Measurements from ENCODE around the gene PM20D2.
A peak's percentile ranks its signal among the peaks of the same experiment; 100 is the strongest.

PM20D2 gene

DNA sequence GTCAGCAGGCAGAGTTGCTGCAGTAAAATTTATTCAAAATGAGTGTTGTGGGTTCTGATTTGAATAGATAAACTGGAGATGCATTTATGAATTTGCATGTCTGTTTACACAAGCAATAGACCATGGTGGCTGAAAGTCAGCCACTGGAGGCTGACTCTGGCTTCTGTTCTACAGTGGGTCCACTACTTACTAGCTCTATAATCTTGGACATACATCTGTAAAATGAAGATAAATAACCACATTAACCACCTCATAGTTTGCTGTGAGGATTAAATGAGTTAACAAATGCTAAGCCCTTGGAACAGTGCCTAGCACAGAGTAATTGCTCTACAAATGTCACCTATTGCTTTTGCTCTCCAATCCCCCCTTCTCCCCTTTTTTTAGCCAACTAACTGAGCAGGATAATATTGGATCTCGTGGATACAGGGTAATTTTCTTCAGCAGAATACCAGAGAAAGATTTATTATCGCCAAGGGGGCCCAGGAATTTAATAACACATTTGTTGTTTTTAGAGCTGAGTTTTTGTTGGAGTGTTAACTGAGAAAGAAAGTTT is 1.4 kb upstream of the PM20D2 start:
- no peak for DNase-seq (ENCODE audit: low spot score)
- FAIRE-seq, result no peak

DNA sequence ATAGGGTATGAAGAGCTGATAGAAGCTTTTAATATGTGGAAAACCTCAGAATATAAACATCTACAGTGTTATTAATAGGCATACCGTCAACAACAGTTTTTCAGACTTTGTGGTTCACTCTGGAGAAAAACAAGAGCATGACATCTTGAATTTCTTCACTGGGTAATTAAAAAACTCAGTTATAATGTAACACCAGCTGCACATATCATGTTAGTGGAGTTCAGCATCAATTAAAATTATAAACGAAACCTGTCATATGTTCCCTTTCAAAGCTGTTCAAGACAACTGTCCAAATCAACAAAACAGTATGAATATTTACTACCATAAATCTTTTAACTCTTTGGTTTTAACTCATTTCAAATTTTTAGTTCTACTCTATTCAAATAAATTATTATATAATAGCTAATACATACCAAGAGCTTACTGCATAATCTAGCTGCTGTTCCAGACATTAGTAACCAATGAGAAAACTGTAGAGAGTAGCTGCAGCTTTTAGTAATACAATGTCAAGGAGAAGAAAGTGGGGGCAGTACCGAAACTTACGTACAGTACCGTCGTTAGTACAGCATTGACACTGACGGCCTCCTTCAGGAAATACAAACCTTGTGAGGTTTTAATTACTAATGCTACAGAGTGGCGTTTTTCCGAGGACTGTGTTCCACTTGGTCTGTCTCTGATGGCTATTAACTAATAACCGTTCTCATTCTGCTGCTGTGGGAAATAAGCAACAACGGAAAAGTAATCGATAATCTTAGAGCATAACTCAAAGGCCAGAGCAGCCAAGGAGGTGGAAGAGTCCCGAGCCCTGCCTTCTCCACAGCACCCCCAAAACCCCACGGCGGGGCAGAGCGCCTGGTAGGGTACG is 532 bp upstream of the PM20D2 start:
- DNase-seq (ENCODE audit: low spot score) (peak; percentile 16), FAIRE-seq (no peak)

DNA sequence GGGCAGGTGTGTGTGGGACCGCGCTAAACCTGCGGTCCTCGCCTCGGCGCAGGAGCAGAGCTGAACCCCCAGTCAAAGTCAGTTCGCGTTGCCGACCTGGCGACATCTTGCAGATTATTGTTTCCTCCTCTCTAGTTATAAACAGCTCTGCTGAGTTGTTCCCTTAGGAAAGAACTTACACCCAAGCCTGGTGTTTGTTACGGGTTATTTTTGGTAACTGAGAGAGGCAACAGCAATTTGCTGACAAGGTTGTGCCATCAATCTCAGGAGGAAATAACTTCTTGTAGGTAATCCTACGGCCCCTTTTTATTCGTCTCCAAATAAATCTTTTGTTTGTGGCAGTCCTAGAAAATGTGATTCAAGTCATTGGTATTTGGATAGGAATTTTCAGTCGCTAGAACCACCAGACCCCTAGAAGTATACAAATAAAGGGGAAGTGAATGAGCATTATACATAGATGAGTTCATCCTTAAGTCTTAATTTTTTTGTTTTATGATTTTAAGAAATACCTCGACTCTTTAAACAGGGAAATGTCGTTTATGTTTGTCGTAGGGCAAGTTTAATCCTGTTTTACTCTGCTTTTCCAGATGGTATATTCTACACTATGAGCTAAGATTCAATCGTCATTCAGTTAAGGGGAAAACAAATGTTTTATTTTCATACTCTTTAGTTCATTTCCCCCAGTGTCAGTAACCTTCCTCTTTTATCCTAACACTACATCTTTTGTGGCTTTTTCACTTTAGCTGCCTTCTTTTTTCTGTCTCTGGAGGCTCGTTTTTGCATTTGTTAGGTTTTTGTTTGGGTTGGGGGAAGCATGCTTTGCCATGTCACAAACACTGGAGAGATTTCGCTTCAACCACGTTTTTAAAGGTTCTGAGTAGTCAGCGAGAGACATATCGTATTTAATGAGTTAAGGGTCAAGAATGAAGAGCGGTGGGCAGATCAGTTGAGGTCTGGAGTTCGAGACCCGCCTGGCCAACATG is 1.2 kb downstream of the PM20D2 start:
- no peak for FAIRE-seq
- DNase-seq (ENCODE audit: low spot score), result peak; percentile 10

DNA sequence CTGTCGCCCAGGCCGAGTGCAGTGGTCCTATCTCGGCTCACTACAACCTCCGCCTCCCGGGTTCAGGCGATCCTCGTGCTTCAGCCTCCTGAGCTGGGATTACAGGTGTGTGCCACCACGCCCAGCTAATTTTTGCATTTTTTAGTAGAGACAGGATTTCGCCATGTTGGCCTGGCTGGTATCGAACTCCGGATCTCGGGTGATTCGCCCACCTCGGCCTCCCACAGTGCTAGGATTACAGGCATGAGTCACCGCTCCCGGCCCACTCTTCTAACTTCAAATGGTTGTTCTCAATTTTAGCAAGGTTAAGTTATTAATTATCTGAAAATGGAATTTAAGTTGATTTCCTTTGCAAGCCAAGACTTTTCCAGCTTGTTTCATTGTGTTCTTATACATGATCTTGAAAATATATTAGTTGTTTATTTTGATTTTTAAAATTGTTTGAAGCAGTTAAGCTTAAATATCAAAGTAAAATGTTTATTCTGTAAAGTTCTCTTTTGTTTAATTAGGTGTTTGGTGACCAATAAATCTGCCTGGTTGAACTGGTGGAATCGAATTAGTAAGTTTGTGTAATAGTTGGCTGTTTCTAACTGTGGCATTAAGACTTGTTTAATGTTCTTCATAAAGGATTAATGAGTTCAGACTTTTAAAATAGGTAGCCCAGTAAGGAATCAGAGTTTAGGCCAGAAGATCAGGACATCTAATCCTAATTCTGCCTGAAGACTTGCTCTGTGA is 2.3 kb downstream of the PM20D2 start:
- no peak for FAIRE-seq

DNA sequence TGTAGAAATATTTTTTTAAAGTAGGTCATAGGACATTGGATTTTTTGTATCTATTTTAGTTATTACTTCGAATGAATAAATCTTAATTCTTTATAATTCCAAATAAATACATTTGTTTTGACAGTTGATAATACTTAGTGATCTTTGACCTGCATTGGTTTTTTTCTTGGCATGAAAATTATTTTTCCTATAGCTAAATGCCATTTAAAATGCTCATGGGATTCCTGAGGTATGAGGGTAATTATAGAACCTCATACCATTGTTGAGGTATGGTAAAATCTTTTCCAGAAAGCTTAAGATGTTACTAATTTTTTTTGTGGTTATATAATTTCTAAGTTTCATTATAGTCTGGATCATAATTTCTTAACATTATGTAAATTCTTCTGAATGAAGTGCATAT is 8.3 kb downstream of the PM20D2 start:
- FAIRE-seq, result no peak
- DNase-seq (ENCODE audit: low spot score), result no peak

More for the DNA sequence above, 2.3 kb downstream of the PM20D2 start:
- DNase-seq (ENCODE audit: low spot score), result no peak

DNA sequence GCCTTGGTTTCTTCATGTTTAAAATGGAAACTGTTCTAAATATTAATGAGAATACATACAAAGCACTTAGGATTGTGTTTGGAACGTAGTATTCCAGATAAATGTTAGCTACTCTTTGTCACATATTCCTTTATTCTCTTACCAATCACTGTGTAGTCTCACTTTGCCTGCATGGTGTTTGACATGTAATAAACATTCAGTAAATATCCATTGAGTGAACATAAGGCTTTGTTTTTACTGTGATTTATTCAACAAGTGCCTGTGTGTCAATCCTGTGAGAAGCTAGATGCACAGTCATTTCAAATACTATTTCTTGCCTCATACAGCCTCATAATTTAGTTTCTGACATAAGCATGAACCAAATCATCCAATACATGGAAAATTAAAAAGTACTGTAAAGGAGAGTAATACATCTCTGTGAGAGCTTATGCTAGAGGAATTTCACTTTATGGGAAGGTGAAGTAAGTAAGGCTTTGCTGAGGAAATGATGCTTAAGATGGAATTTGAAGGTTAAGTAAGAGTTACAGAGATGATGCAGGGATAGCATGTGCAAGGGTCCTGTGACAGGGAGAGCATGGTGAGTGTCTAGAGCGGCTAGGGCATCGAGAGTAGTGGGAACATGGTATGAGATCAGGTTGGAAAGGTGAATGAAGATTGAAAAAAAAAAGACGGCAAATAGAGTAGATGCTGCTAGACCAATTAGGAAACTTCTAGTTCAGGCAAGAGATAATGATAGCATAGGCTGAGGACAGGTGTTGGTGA is 14.7 kb downstream of the PM20D2 start:
- FAIRE-seq (no peak), DNase-seq (ENCODE audit: low spot score) (no peak)

DNA sequence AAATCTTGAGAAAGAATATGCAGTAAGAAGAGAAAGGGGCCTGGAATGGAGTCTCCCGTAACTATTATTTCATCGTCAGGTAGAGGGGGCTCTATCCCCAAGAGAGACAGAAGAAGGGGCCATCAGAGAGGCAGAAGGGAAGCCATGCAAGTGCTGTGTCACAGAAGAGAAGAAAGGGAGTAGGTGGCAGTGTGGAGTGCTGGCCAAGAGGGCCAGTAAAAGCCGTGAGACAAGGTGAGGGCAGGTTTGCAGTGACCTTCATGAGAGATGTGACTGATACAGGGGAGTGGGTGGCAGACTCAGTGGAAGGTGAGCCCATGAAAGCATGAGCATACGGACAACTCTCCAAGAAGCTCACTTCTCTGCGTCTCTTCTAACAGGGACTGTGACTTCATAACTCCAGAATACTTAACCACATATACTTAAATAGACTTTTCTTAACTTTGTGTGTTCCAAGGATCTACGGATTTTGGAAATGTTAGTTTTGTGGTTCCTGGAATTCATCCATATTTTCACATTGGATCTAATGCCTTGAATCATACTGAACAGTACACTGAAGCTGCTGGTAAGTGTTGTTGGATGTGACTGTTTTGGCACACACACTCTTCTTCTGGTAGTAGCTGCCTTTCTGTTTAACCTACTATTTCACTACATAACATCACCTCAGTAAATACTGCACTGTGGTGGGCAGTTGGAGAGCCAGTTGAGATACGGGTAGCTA is 15.6 kb downstream of the PM20D2 start:
- DNase-seq (ENCODE audit: low spot score) (no peak), FAIRE-seq (no peak)

DNA sequence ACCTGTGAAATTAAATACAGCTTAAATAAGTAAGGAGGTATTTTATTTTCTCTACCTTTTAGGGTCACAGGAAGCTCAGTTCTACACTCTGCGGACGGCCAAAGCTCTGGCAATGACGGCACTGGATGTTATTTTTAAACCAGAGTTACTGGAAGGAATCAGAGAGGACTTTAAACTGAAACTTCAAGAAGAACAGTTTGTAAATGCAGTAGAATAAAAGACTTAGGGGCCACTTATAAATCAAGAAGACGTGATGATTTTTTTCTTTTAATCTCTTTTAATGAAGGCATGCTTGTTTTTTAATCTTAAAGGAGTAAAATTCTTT is 16.2 kb downstream of the PM20D2 start:
- DNase-seq (ENCODE audit: low spot score) (no peak), FAIRE-seq (no peak)

DNA sequence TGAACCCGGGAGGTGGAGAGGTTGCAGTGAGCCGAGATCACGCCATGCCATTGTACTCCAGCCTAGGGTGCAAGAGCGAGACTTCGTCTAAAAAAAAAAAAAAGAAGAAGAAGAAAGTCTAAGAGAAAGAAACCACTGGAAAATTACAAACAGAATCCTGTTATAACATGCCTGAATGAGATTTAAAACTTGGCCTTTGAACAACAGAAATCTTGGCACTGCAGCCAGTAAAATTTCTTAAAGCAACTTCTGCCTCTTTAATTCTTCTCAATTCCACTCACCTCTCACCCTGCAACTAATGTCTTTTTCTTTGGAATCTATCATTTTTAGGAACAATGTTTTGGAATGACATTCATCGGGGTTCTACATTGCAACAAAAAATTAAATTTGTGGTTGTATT is 26.3 kb downstream of the PM20D2 start:
- FAIRE-seq (no peak), DNase-seq (ENCODE audit: low spot score) (no peak)

DNA sequence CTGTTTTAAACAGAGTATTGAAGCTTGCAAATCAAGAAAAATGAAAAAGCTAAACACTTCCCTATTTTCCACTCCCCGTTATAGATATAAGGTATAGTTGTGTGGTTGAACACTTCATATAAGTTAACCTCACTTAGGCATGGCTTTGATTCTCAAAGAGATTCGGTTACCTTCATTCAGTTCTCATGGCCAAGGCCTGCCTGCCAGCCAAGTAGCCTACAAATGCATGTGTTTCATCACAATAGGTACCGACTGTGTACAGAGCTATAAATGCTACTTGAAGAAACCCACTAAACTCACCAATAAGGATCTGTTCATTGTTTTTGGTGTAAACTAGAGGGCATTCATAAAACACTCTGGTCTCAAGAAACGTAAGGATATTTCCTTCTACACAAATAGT is 27.8 kb downstream of the PM20D2 start:
- DNase-seq (ENCODE audit: low spot score) (no peak), FAIRE-seq (no peak)

DNA sequence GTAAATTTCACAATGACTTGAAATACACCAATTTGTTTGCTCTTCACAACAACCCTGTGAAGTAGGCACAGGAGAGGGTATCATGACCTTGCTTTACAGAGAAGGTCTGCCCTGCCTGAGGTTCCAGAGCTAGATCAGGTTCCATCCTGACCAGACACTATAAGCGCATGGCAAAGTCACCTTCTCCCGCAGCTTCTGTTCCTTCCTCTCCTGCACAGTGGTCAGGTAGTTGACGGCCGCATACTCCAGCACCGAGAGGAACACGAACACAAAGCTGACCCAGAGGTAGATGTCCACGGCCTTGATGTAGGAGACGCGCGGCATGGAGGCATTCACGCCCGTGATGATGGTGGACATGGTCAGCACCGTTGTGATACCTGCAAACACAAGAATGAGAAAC is 34.3 kb downstream of the PM20D2 start:
- DNase-seq (ENCODE audit: low spot score) (no peak), FAIRE-seq (no peak)

DNA sequence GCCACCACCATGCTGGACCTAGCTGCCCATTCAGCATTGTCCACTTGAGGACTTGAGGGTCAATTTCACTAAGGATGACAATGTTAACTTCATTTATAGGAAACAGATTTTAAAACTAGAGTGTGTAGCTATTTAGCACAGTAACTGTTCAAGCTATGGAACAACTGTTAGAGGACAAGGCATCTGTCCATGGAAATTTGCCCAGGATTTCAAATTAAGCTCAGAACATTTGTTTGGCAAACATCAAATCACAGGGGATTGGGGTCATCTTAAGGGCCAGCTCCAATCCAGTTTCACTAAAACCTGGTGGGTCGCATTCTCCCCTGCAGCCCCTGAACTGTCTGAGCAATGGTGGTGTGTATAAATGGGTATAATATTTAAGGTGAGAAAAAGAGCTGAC is 35.1 kb downstream of the PM20D2 start:
- no peak for DNase-seq (ENCODE audit: low spot score)
- FAIRE-seq, result no peak

DNA sequence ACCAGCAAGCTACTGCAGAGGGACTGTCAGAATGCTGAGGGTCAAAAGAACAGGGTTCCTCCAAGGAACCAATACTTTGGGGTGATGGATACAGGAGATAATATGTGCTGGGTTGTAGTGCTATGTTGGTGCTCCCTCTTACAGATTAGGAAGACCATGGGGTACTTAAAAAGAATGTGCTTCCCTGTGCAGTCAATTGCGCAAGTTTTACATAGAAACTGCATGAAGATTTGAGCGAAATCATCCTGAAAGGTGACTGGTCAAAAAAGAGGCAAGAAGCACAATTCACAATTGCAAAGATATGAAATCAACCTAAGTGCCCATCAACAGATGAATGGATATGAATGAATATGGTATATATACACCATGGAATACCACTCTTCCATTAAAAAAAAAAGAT is 37.4 kb downstream of the PM20D2 start:
- FAIRE-seq, result no peak
- DNase-seq (ENCODE audit: low spot score), result no peak

DNA sequence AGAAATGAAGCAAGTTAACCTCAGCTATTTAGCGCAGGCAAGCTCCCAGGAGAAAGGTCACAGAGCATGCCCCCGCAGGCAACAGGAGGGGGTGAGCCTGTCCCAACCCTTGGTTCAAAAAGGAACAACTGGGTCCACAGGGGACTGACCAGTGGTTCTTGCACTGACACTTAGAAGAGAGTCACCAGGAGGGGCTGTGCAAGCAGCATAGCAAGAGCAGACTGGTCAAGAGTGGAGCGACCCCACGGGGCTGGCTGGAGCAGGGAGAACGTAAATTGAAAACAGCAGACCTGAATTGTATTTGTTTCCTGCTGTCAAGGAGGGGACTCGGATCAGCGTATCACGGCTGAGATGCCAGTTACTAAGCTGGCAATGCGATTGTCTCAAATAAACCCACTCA is 38.5 kb downstream of the PM20D2 start:
- FAIRE-seq (no peak), DNase-seq (ENCODE audit: low spot score) (no peak)

DNA sequence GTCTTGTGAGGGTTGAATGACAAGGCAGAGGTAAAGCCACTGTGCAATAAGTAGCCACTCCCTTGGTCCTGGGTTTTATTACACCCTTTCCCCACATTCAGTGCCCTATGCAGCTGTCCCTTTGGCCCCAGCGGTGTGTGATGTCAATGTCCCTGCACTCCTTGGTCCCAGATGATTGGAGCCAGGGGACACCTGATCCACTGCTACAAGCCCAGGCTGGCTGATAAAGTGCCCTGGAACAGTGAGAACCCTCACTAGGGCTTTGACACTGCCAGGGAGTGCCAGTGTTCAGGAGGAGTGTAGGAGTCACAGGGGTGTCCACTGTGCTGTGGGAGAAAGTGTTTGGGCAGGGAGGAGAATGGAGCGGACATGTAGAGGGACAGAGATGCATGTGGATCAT is 40.9 kb downstream of the PM20D2 start:
- DNase-seq (ENCODE audit: low spot score), result no peak
- FAIRE-seq, result no peak

DNA sequence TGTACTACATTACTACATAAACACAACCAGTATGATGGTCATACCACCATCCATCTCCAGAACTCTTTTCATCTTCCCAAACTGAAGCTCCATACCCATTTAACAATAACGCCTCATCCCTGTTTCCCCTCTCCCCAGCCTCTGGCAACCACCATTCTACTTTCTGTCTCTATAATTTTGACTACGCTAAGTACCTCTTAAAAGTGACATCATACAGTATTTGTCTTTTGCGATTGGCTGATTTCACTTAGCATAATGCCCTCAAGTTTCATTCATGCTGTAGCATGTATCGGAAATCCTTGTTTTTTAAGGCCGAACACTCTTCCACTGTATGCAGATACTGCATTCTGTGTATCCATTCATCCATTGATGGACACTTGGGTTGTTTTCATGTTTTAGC is 41.6 kb downstream of the PM20D2 start:
- FAIRE-seq, result no peak
- no peak for DNase-seq (ENCODE audit: low spot score)

DNA sequence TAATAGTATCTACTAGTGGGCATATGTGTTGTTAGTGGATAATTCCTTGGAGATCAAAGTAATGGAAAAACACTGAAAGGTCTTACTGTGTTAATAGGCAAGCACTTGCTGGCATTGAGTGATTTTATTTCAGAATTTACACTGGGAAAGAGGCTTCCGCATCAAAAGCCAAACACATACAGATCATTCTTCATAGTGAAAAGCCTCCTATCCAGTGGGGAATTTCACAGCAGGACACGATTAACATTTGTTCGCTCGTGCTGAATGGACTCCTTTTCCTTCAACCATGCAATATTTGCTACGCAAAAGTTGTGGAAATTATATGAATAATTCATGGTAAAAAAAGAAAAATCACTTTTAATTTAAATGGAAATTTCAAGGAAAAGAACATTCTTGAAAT is 44.9 kb downstream of the PM20D2 start:
- no peak for FAIRE-seq
- DNase-seq (ENCODE audit: low spot score), result no peak

DNA sequence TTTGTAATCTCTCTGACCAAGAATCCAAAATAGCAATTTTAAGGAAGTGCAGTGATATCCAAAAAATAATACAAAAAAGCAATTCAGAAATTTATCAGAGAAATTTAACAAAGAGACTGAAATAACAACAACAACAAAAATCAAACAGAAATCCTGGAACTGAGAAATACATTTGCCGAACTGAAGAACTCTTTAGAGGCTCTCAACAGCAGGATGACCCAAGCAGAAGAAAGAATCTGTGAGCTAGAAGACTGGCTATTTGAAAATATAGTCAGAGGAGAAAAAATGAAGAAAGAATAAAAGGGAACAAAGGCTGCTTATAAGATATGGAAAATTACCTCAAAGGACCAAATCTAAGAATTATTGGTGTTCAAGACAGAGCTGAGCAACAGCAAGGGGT is 48.7 kb downstream of the PM20D2 start:
- DNase-seq (ENCODE audit: low spot score), result no peak
- no peak for FAIRE-seq

DNA sequence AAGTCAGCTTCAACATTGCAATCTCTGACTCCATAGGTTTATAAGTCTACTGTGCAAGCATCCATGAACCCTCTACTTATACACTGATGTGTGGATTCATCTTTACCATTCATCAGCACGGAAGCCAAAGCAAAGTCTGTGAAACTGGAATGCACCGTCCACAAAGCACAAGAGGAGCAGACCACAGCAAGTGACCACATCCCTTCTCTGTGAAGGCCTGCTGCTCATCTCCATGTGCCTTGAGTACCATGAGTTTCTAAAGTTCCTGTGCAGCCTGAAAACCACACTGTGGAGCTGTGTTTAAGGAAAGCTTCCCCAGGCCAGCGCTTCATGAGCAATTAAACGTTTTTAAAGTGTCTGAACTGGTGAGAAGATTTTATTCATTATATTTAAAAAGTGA is 51.3 kb downstream of the PM20D2 start:
- DNase-seq (ENCODE audit: low spot score), result no peak
- no peak for FAIRE-seq

DNA sequence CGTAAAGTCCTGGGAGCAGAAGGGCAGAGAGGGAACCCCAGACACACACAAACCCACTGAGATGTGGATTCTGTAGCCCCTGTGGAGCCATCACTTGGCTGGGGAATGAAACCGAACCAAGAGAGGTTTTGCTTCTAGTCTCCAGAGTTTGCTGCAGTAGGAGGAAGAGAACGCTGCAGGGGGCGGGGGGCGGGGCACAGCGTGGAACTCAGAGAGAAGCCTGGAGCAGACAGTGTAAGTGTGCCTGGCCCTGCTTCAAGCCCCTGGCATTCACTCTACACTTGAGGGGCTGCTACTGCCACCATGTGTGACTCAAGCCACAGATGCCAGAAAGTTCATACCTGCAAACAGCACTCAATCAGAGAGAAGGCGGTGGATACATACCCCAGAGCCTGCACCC is 52.4 kb downstream of the PM20D2 start:
- no peak for FAIRE-seq
- no peak for DNase-seq (ENCODE audit: low spot score)

Measured in urothelium cell line (cell line).